ENCODE measurements around the gene TLK1. TPM values are rescaled to one million over a fixed set of nuclear protein-coding genes. Genes with fewer than 3 reads are reported as not detected.

TLK1 gene
- total and polyA plus RNA-seq, 2 experiments from 2014 or later = 9.2 to 21.8 TPM

GRCh38 chr2:170944545-170944944, 216.1 kb downstream of the TLK1 start:
- Histone ChIP-seq H3K79me2 (peaks cover 98% of the 10 kb centered on the region), H3K4me2 (no peak overlapping the region), H3K4me3 (no peak overlapping the region), H3K9me3 (ENCODE audit: low read depth) (no peaks in the 10 kb centered on the region), H4K20me1 (ENCODE audit: insufficient read depth, poor library complexity, severe bottlenecking) (peaks cover 100% of the 10 kb centered on the region), H3K27ac (no peak overlapping the region), H3K36me3 (replicated peaks; ENCODE audit: insufficient read depth, low read depth) (no peaks in the 10 kb centered on the region), H3K4me1 (ENCODE audit: insufficient read depth) (no peaks in the 10 kb centered on the region), H2AFZ (no peak overlapping the region), H3K27me3 (no peaks in the 10 kb centered on the region), H3K9me2 (replicated peaks; ENCODE audit: insufficient read depth) (no peaks in the 10 kb centered on the region)
- no peak for DNase-seq (ENCODE audit: low spot score)
- 96% methylated on average over 1 of the region's 1 CpG for WGBS (ENCODE audit: low lambda C conversion rate, missing lambda C conversion rate)
- TF ChIP-seq CTCF (IDR thresholded peaks at IDR 0.05; ENCODE audit: poor library complexity) (no peak), EZH2 (IDR thresholded peaks at IDR 0.05; ENCODE audit: borderline replicate concordance) (no peak)

GRCh38 chr2:170943596-170943995, 217.1 kb downstream of the TLK1 start:
- 73% methylated on average over 6 of the region's 6 CpGs for WGBS (ENCODE audit: low lambda C conversion rate, missing lambda C conversion rate)

GRCh38 chr2:170943041-170943440, 217.7 kb downstream of the TLK1 start:
- H3K9me2 ChIP-seq (replicated peaks; ENCODE audit: insufficient read depth) = no peaks in the 10 kb centered on the region
- H3K4me1 ChIP-seq (ENCODE audit: insufficient read depth) = no peaks in the 10 kb centered on the region
- H3K9me3 ChIP-seq (ENCODE audit: low read depth) = no peaks in the 10 kb centered on the region
- TF ChIP-seq EZH2 (IDR thresholded peaks at IDR 0.05; ENCODE audit: borderline replicate concordance) = no peak
- TF ChIP-seq CTCF (IDR thresholded peaks at IDR 0.05; ENCODE audit: poor library complexity) = no peak
- TF ChIP-seq EZH2phosphoT487 (IDR thresholded peaks at IDR 0.05; ENCODE audit: low read depth, severe bottlenecking, unreplicated experiment) = no peak
- WGBS (ENCODE audit: low lambda C conversion rate, missing lambda C conversion rate) = 58% methylated on average over 1 of the region's 1 CpG
- H3K4me2 ChIP-seq = no peak overlapping the region
- H3K27ac ChIP-seq = no peak overlapping the region
- no peak overlapping the region for H3K4me3 ChIP-seq
- no peaks in the 10 kb centered on the region for H3K36me3 ChIP-seq (replicated peaks; ENCODE audit: insufficient read depth, low read depth)
- DNase-seq (ENCODE audit: low spot score) = no peak
- no peaks in the 10 kb centered on the region for H3K27me3 ChIP-seq
- H2AFZ ChIP-seq = no peak overlapping the region
- H4K20me1 ChIP-seq (ENCODE audit: insufficient read depth, poor library complexity, severe bottlenecking) = peaks cover 100% of the 10 kb centered on the region
- peaks cover 100% of the 10 kb centered on the region for H3K79me2 ChIP-seq

More at GRCh38 chr2:170943596-170943995, 217.1 kb downstream of the TLK1 start:
- H3K4me1 ChIP-seq (ENCODE audit: insufficient read depth) = no peaks in the 10 kb centered on the region
- H3K9me3 ChIP-seq (ENCODE audit: low read depth) = no peaks in the 10 kb centered on the region
- H2AFZ ChIP-seq = no peak overlapping the region
- no peak for DNase-seq (ENCODE audit: low spot score)
- H3K4me2 ChIP-seq = no peak overlapping the region
- TF ChIP-seq EZH2 (IDR thresholded peaks at IDR 0.05; ENCODE audit: borderline replicate concordance) (no peak), CTCF (IDR thresholded peaks at IDR 0.05; ENCODE audit: poor library complexity) (no peak), EZH2phosphoT487 (IDR thresholded peaks at IDR 0.05; ENCODE audit: low read depth, severe bottlenecking, unreplicated experiment) (no peak)
- no peaks in the 10 kb centered on the region for H3K9me2 ChIP-seq (replicated peaks; ENCODE audit: insufficient read depth)
- no peak overlapping the region for H3K4me3 ChIP-seq
- H3K27me3 ChIP-seq = no peaks in the 10 kb centered on the region
- peaks cover 100% of the 10 kb centered on the region for H4K20me1 ChIP-seq (ENCODE audit: insufficient read depth, poor library complexity, severe bottlenecking)
- no peaks in the 10 kb centered on the region for H3K36me3 ChIP-seq (replicated peaks; ENCODE audit: insufficient read depth, low read depth)
- H3K79me2 ChIP-seq = peaks cover 100% of the 10 kb centered on the region
- H3K27ac ChIP-seq = no peak overlapping the region

GRCh38 chr2:170942615-170943014, 218.1 kb downstream of the TLK1 start:
- H3K9me3 ChIP-seq (ENCODE audit: low read depth) = no peaks in the 10 kb centered on the region
- no peak overlapping the region for H2AFZ ChIP-seq
- no peaks in the 10 kb centered on the region for H3K27me3 ChIP-seq
- H3K36me3 ChIP-seq (replicated peaks; ENCODE audit: insufficient read depth, low read depth) = no peaks in the 10 kb centered on the region
- H4K20me1 ChIP-seq (ENCODE audit: insufficient read depth, poor library complexity, severe bottlenecking) = peaks cover 100% of the 10 kb centered on the region
- no peaks in the 10 kb centered on the region for H3K9me2 ChIP-seq (replicated peaks; ENCODE audit: insufficient read depth)
- no peak overlapping the region for H3K27ac ChIP-seq
- H3K4me1 ChIP-seq (ENCODE audit: insufficient read depth) = no peaks in the 10 kb centered on the region
- DNase-seq (ENCODE audit: low spot score) = no peak
- WGBS (ENCODE audit: low lambda C conversion rate, missing lambda C conversion rate) = 77% methylated on average over 4 of the region's 4 CpGs
- no peak overlapping the region for H3K4me2 ChIP-seq
- H3K4me3 ChIP-seq = no peak overlapping the region
- peaks cover 100% of the 10 kb centered on the region for H3K79me2 ChIP-seq
- TF ChIP-seq CTCF (IDR thresholded peaks at IDR 0.05; ENCODE audit: poor library complexity) = no peak
- TF ChIP-seq EZH2phosphoT487 (IDR thresholded peaks at IDR 0.05; ENCODE audit: low read depth, severe bottlenecking, unreplicated experiment) = no peak
- TF ChIP-seq EZH2 (IDR thresholded peaks at IDR 0.05; ENCODE audit: borderline replicate concordance) = no peak
